ENCODE results near the gene ALDH4A1.

GRCh38 chr1:18858070-18858688 is 44.2 kb downstream of the ALDH4A1 start:
- TF ChIP-seq CTCF (IDR thresholded peaks at IDR 0.05) (no peak), POLR2A (IDR thresholded peaks at IDR 0.05) (no peak)

Data from adrenal gland (tissue), 5 donors.